Measurements from ENCODE around the gene APPBP2. TPM values are rescaled to one million over a fixed set of nuclear protein-coding genes. Genes with fewer than 3 reads are reported as not detected.

APPBP2 gene
- total RNA-seq, 4 donors from 2014 or later, result 24.9 to 35.4 (median 27.9) TPM

DNA sequence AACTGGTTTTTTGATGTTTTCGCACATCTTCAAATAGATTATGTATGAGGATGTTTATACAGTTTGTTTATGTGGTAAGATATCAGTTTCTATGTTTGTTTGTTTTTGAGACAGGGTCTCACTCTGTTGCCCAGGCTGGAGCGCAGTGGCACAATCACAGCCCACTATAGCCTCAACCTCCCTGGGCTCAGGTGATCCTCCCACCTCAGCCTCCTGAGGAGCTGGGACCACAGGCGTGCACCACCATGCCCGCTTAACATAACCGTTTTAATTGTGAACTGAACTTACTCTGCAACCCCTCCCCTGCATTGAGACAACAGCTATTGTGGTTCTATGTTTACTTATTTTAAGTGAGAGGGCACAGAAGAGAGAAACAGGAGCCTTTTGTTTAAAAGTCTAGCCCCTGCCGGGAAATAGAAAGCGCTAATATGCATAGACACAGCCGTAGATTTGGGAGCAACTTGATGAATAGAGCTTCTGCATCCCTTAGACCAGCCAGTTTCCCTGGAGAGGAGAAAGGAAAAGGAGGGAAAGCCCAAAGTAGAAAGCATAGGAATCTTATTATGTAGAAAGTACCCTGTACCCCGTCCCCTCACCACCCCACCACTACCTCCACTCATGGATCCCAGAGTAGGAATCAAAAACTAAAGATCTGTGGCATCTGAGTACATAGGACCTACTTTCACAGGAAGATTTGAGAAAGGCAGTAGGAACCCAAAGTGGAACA lies 19.6 kb upstream of the APPBP2 start:
- Histone ChIP-seq H3K27ac (replicated peaks in 1 of 4) (no peak overlapping the region), H3K36me3 (no peaks in the 10 kb centered on the region), H3K9me3 (no peaks in the 10 kb centered on the region), H3K27me3 (no peaks in the 10 kb centered on the region), H3K4me1 (no peaks in the 10 kb centered on the region), H3K4me3 (no peak overlapping the region)
- intact Hi-C loops (cut with DNase I), result no loop called here
- no peak for DNase-seq (ENCODE audit: extremely low spot score)
- WGBS, result 98% methylated on average over 9 of the region's 9 CpGs
- no peak for TF ChIP-seq EP300 (IDR thresholded peaks at IDR 0.05)
- TF ChIP-seq POLR2A (IDR thresholded peaks at IDR 0.05; ENCODE audit: low read depth), result no peak
- TF ChIP-seq, protein P1, sequence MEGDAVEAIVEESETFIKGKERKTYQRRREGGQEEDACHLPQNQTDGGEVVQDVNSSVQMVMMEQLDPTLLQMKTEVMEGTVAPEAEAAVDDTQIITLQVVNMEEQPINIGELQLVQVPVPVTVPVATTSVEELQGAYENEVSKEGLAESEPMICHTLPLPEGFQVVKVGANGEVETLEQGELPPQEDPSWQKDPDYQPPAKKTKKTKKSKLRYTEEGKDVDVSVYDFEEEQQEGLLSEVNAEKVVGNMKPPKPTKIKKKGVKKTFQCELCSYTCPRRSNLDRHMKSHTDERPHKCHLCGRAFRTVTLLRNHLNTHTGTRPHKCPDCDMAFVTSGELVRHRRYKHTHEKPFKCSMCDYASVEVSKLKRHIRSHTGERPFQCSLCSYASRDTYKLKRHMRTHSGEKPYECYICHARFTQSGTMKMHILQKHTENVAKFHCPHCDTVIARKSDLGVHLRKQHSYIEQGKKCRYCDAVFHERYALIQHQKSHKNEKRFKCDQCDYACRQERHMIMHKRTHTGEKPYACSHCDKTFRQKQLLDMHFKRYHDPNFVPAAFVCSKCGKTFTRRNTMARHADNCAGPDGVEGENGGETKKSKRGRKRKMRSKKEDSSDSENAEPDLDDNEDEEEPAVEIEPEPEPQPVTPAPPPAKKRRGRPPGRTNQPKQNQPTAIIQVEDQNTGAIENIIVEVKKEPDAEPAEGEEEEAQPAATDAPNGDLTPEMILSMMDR (IDR thresholded peaks at IDR 0.05), result no peak
- TF ChIP-seq POLR2AphosphoS5 (IDR thresholded peaks at IDR 0.05), result no peak

DNA sequence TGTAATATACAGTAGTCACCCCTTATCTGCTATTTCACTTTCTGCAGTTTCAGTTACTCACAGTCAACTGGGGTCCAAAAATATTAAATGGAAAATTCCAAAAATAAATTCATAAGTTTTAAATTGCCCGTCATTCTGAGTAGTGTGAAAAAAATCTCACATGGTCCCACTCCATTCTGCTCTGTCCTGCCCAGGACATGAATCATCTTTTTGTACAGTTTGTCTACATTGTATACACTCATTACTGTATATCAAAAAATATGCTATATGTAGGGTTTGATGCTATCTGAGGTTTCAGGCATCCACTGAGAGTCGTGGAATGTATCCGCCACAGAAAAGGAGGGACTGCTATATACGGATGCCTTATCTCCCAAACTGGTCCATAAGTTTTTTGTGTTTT lies 16.0 kb upstream of the APPBP2 start:
- no peaks in the 10 kb centered on the region for H3K4me1 ChIP-seq
- intact Hi-C loops (cut with DNase I), result no loop called here
- no peak for DNase-seq (ENCODE audit: extremely low spot score)
- H3K9me3 ChIP-seq, result no peaks in the 10 kb centered on the region
- H3K4me3 ChIP-seq, result no peak overlapping the region
- no peaks in the 10 kb centered on the region for H3K27me3 ChIP-seq
- H3K27ac ChIP-seq (replicated peaks in 1 of 4), result no peak overlapping the region
- 93% methylated on average over 4 of the region's 4 CpGs for WGBS
- TF ChIP-seq EP300 (IDR thresholded peaks at IDR 0.05) (no peak), POLR2AphosphoS5 (IDR thresholded peaks at IDR 0.05) (no peak), POLR2A (IDR thresholded peaks at IDR 0.05; ENCODE audit: low read depth) (no peak)
- TF ChIP-seq, protein P1 (IDR thresholded peaks at IDR 0.05), result no peak
- no peaks in the 10 kb centered on the region for H3K36me3 ChIP-seq

DNA sequence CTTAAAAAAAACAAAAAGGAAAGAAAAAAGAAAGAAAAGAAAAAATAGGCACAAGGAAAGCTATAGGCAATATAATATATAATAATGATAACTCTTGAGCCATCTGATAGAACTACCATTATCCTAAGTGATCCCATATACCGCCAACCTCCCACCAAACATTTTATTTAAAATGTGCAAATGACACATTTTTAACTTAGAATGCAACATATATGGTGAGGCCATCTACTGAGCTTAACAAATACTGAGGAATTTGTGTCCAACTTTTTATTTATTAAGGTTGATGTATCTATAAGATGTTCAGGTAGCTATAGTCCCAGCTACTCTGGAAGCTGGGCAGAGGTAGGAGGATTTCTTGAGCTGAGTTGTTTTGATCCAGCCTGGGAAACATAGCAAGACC lies 14.4 kb upstream of the APPBP2 start:
- no peaks in the 10 kb centered on the region for H3K36me3 ChIP-seq
- H3K9me3 ChIP-seq, result no peaks in the 10 kb centered on the region
- intact Hi-C loops (cut with DNase I), result no loop called here
- TF ChIP-seq POLR2A (IDR thresholded peaks at IDR 0.05; ENCODE audit: low read depth) (no peak), POLR2AphosphoS5 (IDR thresholded peaks at IDR 0.05) (no peak)
- no peak overlapping the region for H3K27ac ChIP-seq (replicated peaks in 1 of 4)
- no peaks in the 10 kb centered on the region for H3K27me3 ChIP-seq
- H3K4me3 ChIP-seq, result no peak overlapping the region
- DNase-seq (ENCODE audit: extremely low spot score), result no peak
- no peaks in the 10 kb centered on the region for H3K4me1 ChIP-seq
- WGBS, result 92% methylated on average over 1 of the region's 1 CpG

DNA sequence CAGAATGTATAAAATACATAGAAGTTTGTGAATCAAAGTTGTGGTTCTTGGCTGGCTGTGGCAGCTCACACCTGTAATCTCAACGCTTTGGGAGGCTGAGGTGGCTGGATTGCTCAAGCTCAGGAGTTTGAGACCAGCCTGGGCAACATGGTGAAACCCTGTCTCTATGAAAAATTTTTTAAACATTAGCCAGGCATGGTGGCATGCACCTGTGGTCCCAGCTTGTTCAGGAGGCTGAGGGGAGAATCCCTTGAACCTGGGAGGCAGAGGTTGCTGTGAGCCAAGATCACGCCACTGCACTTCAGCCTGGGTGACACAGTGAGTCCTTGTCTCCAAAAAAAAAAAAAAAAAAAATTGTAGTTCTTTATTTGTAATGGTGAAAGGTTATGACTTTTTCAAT lies 13.8 kb upstream of the APPBP2 start:
- 100% methylated on average over 2 of the region's 2 CpGs for WGBS
- Histone ChIP-seq H3K9me3 (no peaks in the 10 kb centered on the region), H3K4me1 (no peaks in the 10 kb centered on the region), H3K27me3 (no peaks in the 10 kb centered on the region), H3K36me3 (no peaks in the 10 kb centered on the region), H3K27ac (replicated peaks in 1 of 4) (no peak overlapping the region), H3K4me3 (no peak overlapping the region)
- DNase-seq (ENCODE audit: extremely low spot score), result no peak
- TF ChIP-seq EP300 (IDR thresholded peaks at IDR 0.05), result no peak
- intact Hi-C loops (cut with DNase I), result no loop called here

DNA sequence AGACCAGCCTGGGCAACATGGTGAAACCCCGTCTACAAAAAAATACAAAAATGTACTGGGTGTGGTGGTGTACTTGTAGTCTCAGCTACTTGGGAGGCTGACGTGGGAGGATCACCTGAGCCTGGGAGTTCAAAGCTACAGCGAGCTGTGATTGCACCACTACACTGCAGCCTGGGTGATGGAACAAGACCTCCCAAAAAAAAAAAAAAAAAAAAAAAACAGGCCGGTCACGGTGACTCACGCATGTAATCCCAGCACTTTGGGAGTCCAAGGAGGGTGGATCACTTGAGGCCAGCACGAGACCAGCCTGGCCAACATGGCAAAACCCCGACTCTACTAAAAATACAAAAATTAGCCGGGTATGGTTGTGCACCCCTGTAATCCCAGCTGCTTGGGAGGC lies 12.7 kb upstream of the APPBP2 start:
- H3K27me3 ChIP-seq, result no peaks in the 10 kb centered on the region
- no peaks in the 10 kb centered on the region for H3K36me3 ChIP-seq
- TF ChIP-seq POLR2A (IDR thresholded peaks at IDR 0.05; ENCODE audit: low read depth), result no peak
- TF ChIP-seq POLR2AphosphoS5 (IDR thresholded peaks at IDR 0.05), result no peak
- TF ChIP-seq, protein P1 (IDR thresholded peaks at IDR 0.05), result no peak
- TF ChIP-seq EP300 (IDR thresholded peaks at IDR 0.05), result no peak
- H3K4me3 ChIP-seq, result no peak overlapping the region
- WGBS, result 91% methylated on average over 9 of the region's 9 CpGs
- no peaks in the 10 kb centered on the region for H3K4me1 ChIP-seq
- DNase-seq (ENCODE audit: extremely low spot score), result no peak
- intact Hi-C loops (cut with DNase I), result no loop called here
- no peaks in the 10 kb centered on the region for H3K9me3 ChIP-seq
- no peak overlapping the region for H3K27ac ChIP-seq (replicated peaks in 1 of 4)

Measured in esophagus muscularis mucosa (tissue), 4 donors.